NCI-H524 treated with DMSO at 0.1 percent for 48 hours (cell line): ENCODE measurements around the gene HOXD10.

Experiments used
- DNase-seq: peaks from one replicate; lab custom pipeline; 2025; lab: John Stamatoyannopoulos, UW

Gene HOXD10

GRCh38 chr2:176107731-176108181 lies 8.8 kb upstream of the HOXD10 start:
- no peak for DNase-seq

- DNase-seq, result no peak
These were observed 7.2 kb upstream of the HOXD10 start for GRCh38 chr2:176109192-176109901.

GRCh38 chr2:176109946-176110345 lies 6.6 kb upstream of the HOXD10 start:
- no peak for DNase-seq

- no peak for DNase-seq
These were observed 5.9 kb upstream of the HOXD10 start for GRCh38 chr2:176110415-176111308.

- DNase-seq, result no peak
These were observed 5.3 kb upstream of the HOXD10 start for GRCh38 chr2:176111309-176111663.

- DNase-seq, result no peak
These were observed 4.7 kb upstream of the HOXD10 start for GRCh38 chr2:176111846-176112374.

- DNase-seq, result no peak
These were observed 3.9 kb upstream of the HOXD10 start for GRCh38 chr2:176112375-176113302.

- DNase-seq, result no peak
These were observed 2.3 kb upstream of the HOXD10 start for GRCh38 chr2:176114120-176114929.

GRCh38 chr2:176114930-176115625 lies 1.5 kb upstream of the HOXD10 start:
- DNase-seq, result no peak

GRCh38 chr2:176117162-176117822 lies 714 bp downstream of the HOXD10 start:
- no peak for DNase-seq

- DNase-seq, result no peak
These were observed 1.3 kb downstream of the HOXD10 start for GRCh38 chr2:176117823-176118371.

GRCh38 chr2:176118601-176119339 lies 2.2 kb downstream of the HOXD10 start:
- no peak for DNase-seq

- no peak for DNase-seq
These were observed 4.0 kb downstream of the HOXD10 start for GRCh38 chr2:176120364-176121189.

- DNase-seq, result no peak
These were observed 4.8 kb downstream of the HOXD10 start for GRCh38 chr2:176121190-176122051.

GRCh38 chr2:176122052-176122682 lies 5.6 kb downstream of the HOXD10 start:
- no peak for DNase-seq

- no peak for DNase-seq
These were observed 6.3 kb downstream of the HOXD10 start, which contains the start of gene HOXD9 for GRCh38 chr2:176122683-176123410. TSS of gene HOXD9 (plus strand) at chr2:176122719. CDS start at chr2:176122769, 50 bp downstream.
